ENCODE data around the gene PUS1.

The PUS1 gene

GRCh38 chr12:131902332-131903241 lies 26.5 kb upstream of the PUS1 start:
- DNase-seq (ENCODE audit: extremely low read depth in 1 of 2, low read depth in 1 of 2): no peak

DNA sequence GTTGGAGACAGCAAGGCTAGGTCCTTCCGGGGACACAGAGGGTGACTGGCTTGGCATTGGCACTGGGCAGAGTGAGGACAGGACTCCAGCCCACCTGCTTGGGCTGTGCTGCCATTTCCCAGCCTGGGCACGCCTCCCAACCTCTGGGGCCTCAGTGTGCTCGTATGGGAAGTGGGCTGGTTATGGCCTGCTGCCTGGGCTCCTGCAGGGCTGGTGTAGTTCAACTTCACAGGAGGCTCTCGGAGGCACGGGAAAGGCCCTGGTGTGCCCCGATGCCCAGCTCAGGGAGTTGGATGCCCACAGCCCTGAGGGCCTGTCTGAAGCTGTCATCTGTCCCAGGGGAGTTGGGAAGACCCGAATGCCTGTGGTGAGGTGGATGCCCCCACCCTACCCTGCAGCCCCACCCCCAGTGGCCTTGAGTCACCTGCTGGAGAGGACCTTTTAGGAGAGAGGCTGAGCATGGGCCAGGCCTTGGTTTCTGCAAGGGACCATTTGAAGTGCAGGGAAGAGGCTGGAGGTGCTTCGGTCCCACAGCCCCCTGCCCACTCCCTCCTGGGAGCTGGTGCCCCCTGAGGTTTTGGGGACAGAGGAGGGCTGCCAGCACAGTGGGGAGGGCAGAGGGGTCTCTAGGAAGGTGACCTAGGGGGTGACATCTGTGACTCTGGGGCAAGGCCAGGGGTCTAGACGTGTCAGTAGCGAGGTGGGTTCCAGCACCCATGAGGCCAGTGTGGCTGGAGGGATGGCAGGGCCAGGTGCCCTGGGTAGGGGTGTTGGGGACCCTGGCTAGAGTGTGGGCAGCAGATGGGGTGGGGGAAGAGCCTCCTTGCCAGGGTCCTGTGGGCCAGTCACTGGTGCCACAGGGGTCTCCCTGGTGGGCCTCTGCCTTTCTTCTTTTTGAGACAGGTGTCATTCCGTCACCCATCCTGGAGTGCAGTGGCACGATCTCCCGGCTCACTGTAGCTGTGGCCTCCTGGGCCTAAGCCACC lies 25.5 kb upstream of the PUS1 start:
- no peak for DNase-seq (ENCODE audit: extremely low read depth in 1 of 2, low read depth in 1 of 2)

- DNase-seq (ENCODE audit: extremely low read depth in 1 of 2, low read depth in 1 of 2): no peak
Observed at GRCh38 chr12:131904346-131904745, 24.7 kb upstream of the PUS1 start.

- DNase-seq (ENCODE audit: extremely low read depth in 1 of 2, low read depth in 1 of 2): no peak
Observed at GRCh38 chr12:131905081-131905629, 23.9 kb upstream of the PUS1 start.

GRCh38 chr12:131905630-131906091 lies 23.4 kb upstream of the PUS1 start:
- no peak for DNase-seq (ENCODE audit: extremely low read depth in 1 of 2, low read depth in 1 of 2)

GRCh38 chr12:131907379-131908091 lies 21.5 kb upstream of the PUS1 start:
- DNase-seq (ENCODE audit: extremely low read depth in 1 of 2, low read depth in 1 of 2): no peak

DNA sequence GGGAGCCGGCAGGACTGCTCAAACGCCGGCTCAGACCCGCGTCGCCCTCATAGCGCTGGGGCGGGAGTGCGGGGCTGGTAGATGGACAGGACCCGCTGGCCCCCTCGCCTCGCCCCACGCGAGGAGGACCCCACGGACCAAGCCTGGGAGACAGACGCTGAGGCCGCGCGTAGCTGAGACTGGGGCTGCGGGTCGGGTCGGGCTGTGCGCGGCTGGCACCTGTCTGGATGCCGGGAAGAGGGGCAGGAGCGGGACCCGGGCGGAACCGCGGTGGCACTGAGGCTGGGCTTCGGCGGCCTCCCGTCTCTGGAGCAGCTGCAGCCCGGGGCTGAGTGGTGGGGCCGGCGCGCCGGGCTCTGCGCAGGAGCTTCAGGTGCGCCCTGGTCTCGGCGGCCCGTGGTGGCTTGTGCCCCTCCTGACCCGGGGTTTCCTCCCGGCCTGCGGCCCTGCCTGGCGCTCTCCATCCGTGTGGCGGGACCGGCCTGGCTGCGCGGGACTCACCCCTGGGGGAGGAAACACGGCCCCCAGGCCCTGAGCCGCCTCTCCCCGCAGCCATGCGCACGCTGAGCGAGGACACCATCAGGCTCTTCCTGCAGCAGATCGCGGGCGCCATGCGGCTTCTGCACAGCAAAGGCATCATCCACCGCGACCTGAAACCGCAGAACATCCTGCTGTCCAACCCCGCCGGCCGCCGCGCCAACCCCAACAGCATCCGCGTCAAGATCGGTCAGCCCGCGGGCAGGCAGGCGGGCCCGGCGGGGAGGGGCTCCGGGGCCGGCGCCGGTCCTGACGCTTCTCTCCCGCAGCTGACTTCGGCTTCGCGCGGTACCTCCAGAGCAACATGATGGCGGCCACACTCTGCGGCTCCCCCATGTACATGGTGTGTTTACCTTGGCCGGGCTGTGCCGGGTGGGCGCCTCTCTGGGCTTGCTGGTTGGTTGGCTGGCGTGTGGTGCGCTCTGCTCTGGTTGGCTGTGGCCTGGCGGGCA lies 20.7 kb upstream of the PUS1 start:
- no peak for DNase-seq (ENCODE audit: extremely low read depth in 1 of 2, low read depth in 1 of 2)

GRCh38 chr12:131909081-131909751 lies 19.9 kb upstream of the PUS1 start:
- no peak for DNase-seq (ENCODE audit: extremely low read depth in 1 of 2, low read depth in 1 of 2)

GRCh38 chr12:131909752-131910219 lies 19.3 kb upstream of the PUS1 start:
- no peak for DNase-seq (ENCODE audit: extremely low read depth in 1 of 2, low read depth in 1 of 2)

DNA sequence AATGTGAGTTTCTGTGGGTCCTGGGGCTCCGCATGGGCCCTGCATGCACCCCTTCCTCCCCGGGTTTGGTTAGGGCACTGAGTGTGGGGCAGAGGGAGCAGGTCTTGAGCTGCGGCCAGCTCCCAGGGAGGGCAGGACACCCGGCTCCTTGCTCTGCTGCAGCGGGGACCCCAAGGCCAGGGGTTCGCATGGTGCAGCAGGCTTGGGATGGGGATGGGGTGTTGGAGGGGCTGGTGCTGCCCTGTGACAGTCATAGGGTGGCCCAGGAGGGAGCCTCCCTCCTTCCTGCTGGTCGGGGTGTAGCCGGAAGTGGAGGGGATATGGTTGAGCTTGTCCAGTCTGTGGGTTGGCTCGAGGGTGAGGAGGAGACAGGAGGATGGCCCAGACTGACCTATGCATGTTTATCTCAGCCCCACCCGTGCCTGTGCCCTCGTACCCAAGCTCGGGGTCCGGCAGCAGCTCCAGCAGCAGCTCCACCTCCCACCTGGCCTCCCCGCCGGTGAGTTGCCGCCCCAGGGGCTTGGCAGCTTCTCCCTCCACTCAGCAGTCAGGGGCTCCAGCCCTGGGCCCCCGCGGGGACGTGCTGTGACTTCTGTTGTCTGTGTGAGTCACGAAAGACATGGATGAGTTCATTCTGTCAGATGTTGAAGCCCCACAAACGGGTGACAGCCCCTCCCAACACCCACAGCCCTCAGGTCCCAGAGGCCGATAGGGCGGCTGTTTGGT lies 18.6 kb upstream of the PUS1 start:
- no peak for DNase-seq (ENCODE audit: extremely low read depth in 1 of 2, low read depth in 1 of 2)

DNA sequence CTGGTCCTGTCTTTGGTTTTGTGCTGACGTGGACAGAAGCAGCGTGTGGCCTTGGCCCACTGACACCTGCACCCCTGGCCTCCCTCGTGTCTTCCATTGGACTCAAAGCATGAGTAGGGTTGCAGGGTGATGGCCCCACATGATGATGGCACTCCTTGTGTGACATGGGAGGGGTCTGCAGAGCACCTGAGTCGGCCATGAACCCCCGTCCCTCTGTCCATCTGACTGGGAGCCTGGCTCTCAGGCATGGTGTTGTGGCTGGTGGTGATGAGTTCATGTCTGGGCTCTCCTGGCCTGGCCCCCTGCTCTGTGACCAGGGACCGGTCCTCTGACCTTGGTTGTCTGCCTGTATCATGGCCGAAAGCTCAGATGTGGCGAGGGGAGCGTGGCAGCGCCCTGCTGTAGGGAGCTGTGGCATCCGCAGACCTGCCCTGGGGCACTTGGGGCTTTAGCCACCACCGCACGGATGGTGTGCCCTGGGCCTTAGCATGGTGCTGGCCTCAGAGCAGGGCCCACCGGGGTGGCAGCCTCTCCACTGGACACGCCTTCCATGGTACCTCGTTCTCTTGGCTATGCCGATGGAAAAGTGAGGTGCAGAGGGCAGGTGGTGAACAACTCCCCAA lies 17.9 kb upstream of the PUS1 start:
- no peak for DNase-seq (ENCODE audit: extremely low read depth in 1 of 2, low read depth in 1 of 2)

DNA sequence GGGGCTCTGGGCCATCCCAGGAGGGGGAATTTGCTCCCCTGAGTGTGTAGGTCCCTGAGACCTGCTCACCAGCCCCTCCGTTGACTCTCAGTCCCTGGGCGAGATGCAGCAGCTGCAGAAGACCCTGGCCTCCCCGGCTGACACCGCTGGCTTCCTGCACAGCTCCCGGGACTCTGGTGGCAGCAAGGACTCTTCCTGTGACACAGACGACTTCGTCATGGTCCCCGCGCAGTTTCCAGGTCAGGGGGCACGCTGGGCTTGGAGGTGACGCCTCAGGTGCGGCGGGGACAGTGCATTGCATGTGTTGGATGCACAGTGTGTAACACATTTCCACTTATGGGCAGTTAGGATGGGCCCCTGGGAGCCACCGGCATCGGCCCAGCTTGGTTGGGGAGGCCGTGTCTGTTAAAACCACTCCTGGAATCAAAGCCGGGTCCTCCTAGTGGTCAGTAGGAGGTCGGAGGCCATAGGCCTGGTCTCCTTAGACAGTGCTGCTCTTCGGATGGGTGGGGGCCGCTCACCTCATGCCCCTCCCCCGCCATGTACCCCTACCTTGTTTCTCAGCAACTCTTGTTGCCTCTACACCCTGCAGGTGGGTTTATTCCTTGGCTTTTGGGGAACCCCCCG lies 17.1 kb upstream of the PUS1 start:
- DNase-seq (ENCODE audit: extremely low read depth in 1 of 2, low read depth in 1 of 2): no peak

DNA sequence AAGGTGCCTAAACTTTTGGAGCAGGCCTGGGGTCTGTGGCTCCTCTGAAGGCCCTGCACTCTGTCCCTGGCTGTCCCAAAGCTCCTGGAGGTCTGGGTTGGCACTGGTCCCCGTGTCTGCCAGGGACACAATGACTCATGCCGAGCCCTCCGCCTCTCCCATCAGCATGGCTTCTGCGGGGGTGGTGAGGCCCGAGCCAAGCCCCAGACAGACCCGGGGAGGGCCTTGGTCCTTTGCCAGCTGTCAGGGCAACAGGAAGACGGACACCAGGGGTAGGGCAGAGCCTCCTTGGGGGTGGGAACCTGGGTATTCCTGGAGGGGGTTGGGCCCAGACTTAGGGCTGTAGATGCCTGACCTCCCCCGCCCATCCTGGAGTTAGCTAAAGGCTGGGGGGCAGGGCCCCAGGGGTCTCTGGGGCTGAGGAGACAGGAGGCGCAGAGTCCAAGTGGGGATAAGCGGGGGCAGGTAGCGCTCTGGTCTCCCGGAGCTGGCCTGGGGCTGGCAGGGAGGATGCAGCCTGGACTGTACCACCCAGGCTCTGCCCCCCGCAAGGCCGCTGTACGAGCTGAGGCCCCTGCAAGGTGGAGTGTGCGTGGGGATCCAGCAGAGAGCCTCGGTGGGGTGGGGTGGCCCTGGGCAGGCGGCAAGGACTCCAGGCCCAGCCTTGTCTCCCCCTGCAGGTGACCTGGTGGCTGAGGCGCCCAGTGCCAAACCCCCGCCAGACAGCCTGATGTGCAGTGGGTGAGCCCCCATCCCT lies 16.4 kb upstream of the PUS1 start:
- DNase-seq (ENCODE audit: extremely low read depth in 1 of 2, low read depth in 1 of 2): no peak

DNA sequence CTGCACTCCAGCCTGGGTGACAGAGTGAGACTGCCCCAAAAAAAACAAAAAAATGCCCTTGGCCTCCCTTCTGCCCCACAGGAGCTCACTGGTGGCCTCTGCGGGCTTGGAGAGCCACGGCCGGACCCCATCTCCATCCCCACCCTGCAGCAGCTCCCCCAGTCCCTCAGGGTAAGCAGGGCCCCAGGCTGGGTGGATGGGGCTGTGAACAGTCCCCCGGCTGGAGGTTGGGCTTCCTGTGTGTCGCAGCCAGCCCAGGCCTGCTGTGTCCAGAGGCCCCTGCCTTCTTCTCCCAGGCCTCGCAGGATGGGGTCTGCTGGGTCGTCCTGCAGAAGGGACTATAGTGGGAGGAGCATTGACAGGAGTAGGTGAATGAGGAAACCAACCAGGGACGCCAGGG lies 15.4 kb upstream of the PUS1 start:
- no peak for DNase-seq (ENCODE audit: extremely low read depth in 1 of 2, low read depth in 1 of 2)

DNA sequence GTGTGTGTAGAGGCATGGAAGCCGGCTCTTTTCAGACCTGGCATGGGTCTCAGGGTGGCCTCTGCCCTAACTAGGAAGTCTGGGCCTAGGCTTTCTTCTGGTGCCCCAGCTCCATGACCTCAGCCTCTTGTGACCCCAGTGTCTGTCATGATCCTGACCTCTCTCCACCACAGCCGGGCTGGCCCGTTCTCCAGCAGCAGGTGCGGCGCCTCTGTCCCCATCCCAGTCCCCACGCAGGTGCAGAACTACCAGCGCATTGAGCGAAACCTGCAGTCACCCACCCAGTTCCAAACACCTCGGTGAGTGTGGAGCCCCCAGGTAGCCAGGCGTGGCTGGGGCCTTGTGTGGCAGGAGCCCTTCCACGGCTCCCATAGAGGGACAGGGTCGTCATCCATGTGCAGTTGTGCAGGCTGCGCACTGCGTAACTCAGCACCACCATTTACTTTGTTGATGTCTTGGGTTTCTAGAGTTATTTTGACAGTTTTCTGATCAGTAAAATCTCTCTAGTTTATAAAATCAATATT lies 14.8 kb upstream of the PUS1 start:
- no peak for DNase-seq (ENCODE audit: extremely low read depth in 1 of 2, low read depth in 1 of 2)

DNA sequence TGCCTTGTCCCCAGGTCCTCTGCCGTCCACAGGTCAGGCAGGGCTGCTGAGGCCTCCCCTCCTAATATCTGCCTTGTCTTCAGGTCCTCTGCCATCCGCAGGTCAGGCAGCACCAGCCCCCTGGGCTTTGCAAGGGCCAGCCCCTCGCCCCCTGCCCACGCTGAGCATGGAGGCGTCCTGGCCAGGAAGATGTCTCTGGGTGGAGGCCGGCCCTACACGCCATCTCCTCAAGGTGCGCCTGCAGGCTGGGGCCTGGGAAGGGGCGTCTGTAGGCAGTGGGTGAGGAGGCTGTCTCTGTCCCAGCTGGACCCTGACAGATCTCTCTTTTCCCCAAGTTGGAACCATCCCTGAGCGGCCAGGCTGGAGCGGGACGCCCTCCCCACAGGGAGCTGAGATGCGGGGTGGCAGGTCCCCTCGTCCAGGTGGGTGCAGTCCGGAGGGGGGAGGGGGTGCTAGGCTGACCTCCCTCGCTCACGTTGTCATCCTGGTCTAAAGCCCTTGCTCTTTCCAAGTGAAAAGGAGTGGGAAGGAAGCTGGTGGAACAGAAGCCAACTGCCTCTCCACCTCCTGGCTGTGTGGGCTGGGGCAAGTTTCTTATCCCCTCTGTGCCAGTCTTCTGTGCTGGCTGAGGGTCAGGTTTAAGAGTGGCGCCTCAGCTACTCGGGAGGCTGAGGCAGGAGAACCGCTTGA lies 13.9 kb upstream of the PUS1 start:
- no peak for DNase-seq (ENCODE audit: extremely low read depth in 1 of 2, low read depth in 1 of 2)
